Esophagus muscularis mucosa (tissue), 4 donors: ENCODE results near the gene DNPH1. TPM values are rescaled to one million over a fixed set of nuclear protein-coding genes. Genes with fewer than 3 reads are reported as not detected.

Experiments
- DNase-seq: peaks from one replicate; pipeline ENCODE4 v3.0.0-alpha.2; 2017; ENCODE audit errors: extremely low spot score
- H3K27ac ChIP-seq, 4 donors: fragments of 200-600 bp; sonication (generic); replicated peaks in 1 of 4; 1 replicate in 3 of 4; 2 replicates in 1 of 4; pipeline ENCODE4 v1.5.1; 2016 to 2019; ENCODE audit warnings: mild to moderate bottlenecking in 1 of 4
- H3K27me3 ChIP-seq, 4 donors: fragments of 200-600 bp; sonication (generic); one replicate each; pipeline versions ENCODE4 v1.5.1 to v1.6.0; 2016 to 2019
- H3K36me3 ChIP-seq, 4 donors: fragments of 200-600 bp; sonication (generic); one replicate each; pipeline ENCODE4 v1.5.1; 2016 to 2019
- H3K4me1 ChIP-seq, 4 donors: fragments of 200-600 bp; sonication (generic); one replicate each; pipeline ENCODE4 v1.5.1; 2016 to 2019
- H3K4me3 ChIP-seq, 4 donors: fragments of 200-600 bp; sonication (generic); 1 replicate in 2 of 4; 2 replicates in 2 of 4; pipeline ENCODE4 v1.5.1; 2016 to 2019; ENCODE audit warnings: mild to moderate bottlenecking in 4 of 4, moderate library complexity in 1 of 4
- H3K9me3 ChIP-seq, 4 donors: fragments of 200-600 bp; sonication (generic); 1 replicate in 3 of 4; 2 replicates in 1 of 4; pipeline ENCODE4 v1.5.1; 2016 to 2019
- EP300 ChIP-seq: sonication (generic); formaldehyde crosslinking; IDR thresholded peaks from one replicate; pipeline ENCODE4 v1.6.1; 2017; ENCODE audit warnings: antibody characterized with exemption
- POLR2A ChIP-seq: fragments of 450-650 bp; IDR thresholded peaks from one replicate; pipeline ENCODE4 v1.6.1; 2017; ENCODE audit warnings: antibody characterized with exemption, moderate library complexity, mild to moderate bottlenecking, low read depth
- POLR2AphosphoS5 ChIP-seq, 2 donors: sonication (generic); formaldehyde crosslinking; IDR thresholded peaks; one replicate each; pipeline ENCODE4 v1.6.1; 2017; ENCODE audit warnings: antibody characterized with exemption in 2 of 2
- WGBS: methylation state at CpG from one replicate; pipeline ENCODE4 v1.1.5; 2018; 5-methylcytosine and 5-hydroxymethylcytosine counted together
- intact Hi-C: fragments of 100-400 bp; cut with DNase I; formaldehyde crosslinking; loops from one replicate; pipeline ENCODE4 v1.15.1; 2023
- total RNA-seq, 4 donors: library from RNA; depleted of rRNA; stranded (reverse); fragments of >200 nt; gene quantifications; one replicate each; pipeline versions ENCODE4 v1.1.0 to v1.2.1, GENCODE V29; 2016
- TF ChIP-seq, protein P1 (sequence below), 3 experiments: fragments of 200-600 bp in 2 of 3; fragments of 450-650 bp in 1 of 3; sonication (generic) in 2 of 3; IDR thresholded peaks; one replicate each; pipeline ENCODE4 v1.5.1; 2017 to 2019; ENCODE audit warnings: antibody characterized with exemption in 3 of 3, mild to moderate bottlenecking in 2 of 3, moderate library complexity in 1 of 3

Gene DNPH1
- total RNA-seq, 4 donors from 2014 or later = 60.5 to 70.2 (median 65.3) TPM

DNA sequence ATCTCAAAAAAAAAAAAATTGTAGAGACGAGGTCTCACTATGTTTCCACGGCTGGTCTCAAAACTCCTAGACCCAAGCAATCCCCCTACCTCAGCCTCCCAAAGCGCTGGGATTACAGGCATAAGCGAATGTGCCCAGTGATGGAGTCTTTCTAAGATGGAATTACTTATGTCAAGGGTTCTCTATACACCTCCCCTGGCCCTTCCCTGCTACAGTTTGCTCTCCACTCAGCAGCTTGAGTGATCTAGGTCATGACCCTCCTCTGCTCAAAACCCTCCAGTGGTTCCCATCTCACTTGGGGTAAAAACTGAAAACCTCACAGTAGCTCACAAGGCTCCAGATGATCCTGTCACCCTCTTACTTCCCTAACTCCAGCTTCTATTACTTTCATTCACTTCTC, 1.8 kb upstream of the DNPH1 start:
- intact Hi-C loops = no loop called here

DNA sequence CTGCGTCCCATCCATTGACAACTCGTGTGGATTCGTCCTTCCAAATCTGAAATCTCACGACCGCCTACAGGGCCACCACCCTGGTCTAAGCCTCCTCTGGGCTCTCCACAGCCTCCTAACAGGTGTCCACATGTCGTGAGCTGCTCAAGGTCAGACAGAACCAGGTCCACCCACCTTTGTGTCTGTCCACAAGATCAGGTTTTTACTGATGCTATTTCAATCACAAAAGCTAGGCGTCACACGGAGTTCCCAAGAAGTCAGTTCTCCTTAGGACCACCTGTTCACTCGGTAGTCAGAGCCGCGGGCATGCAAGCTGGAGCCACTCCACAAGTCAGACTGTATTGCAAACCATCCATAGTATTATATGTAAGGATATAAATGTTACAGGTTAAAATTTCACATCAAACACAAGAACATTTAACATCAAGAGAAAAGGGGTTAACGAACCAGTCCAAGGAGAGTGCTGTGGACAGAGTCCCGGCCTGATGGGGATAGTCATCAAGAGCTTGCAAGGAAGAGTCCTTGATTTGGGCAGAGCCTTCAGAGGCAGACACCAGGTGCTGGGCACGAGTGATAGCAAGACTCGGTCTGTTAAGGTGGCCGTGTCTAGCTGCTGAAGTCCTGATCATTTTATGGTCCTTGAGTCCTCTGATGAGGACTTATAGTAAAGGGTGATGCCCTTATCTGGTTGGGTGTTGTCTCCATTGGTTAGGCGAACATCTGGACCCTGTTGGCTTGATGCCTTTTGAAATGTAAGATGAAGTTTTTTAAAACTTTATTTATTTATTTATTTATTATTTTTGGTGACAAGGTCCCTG, 731 bp upstream of the DNPH1 start:
- peak overlapping the region; percentile 64 to 79 (median 72) for H3K27ac ChIP-seq
- H3K4me3 ChIP-seq = peak overlapping the region; percentile 67 to 81 (median 71)
- intact Hi-C loops = no loop called here
- peaks cover 0 to 8% (median 0%) of the 10 kb centered on the region in 4 donors for H3K36me3 ChIP-seq
- no peak for DNase-seq
- no peaks in the 10 kb centered on the region for H3K9me3 ChIP-seq
- H3K4me1 ChIP-seq = peaks cover 5 to 16% (median 14%) of the 10 kb centered on the region in 4 donors
- 77% methylated on average over 15 of the region's 17 CpGs for WGBS
- no peaks in the 10 kb centered on the region for H3K27me3 ChIP-seq
- no peak for TF ChIP-seq POLR2AphosphoS5 (IDR thresholded peaks at IDR 0.05)
- no peak for TF ChIP-seq POLR2A
- no peak for TF ChIP-seq EP300
- TF ChIP-seq, protein P1, sequence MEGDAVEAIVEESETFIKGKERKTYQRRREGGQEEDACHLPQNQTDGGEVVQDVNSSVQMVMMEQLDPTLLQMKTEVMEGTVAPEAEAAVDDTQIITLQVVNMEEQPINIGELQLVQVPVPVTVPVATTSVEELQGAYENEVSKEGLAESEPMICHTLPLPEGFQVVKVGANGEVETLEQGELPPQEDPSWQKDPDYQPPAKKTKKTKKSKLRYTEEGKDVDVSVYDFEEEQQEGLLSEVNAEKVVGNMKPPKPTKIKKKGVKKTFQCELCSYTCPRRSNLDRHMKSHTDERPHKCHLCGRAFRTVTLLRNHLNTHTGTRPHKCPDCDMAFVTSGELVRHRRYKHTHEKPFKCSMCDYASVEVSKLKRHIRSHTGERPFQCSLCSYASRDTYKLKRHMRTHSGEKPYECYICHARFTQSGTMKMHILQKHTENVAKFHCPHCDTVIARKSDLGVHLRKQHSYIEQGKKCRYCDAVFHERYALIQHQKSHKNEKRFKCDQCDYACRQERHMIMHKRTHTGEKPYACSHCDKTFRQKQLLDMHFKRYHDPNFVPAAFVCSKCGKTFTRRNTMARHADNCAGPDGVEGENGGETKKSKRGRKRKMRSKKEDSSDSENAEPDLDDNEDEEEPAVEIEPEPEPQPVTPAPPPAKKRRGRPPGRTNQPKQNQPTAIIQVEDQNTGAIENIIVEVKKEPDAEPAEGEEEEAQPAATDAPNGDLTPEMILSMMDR (IDR thresholded peaks at IDR 0.05) = no peak

More for the DNA sequence above, 1.8 kb upstream of the DNPH1 start:
- H3K27ac ChIP-seq = no peak overlapping the region
- H3K9me3 ChIP-seq = no peaks in the 10 kb centered on the region
- peaks cover 0 to 1% (median 0%) of the 10 kb centered on the region in 4 donors for H3K36me3 ChIP-seq
- no peak for DNase-seq
- H3K4me3 ChIP-seq = no peak overlapping the region
- TF ChIP-seq, protein P1 (IDR thresholded peaks at IDR 0.05) = no peak
- no peak for TF ChIP-seq EP300
- no peak for TF ChIP-seq POLR2A
- TF ChIP-seq POLR2AphosphoS5 (IDR thresholded peaks at IDR 0.05) = no peak
- 91% methylated on average over 4 of the region's 4 CpGs for WGBS
- H3K4me1 ChIP-seq = peaks cover 5 to 16% (median 14%) of the 10 kb centered on the region in 4 donors
- H3K27me3 ChIP-seq = no peaks in the 10 kb centered on the region

DNA sequence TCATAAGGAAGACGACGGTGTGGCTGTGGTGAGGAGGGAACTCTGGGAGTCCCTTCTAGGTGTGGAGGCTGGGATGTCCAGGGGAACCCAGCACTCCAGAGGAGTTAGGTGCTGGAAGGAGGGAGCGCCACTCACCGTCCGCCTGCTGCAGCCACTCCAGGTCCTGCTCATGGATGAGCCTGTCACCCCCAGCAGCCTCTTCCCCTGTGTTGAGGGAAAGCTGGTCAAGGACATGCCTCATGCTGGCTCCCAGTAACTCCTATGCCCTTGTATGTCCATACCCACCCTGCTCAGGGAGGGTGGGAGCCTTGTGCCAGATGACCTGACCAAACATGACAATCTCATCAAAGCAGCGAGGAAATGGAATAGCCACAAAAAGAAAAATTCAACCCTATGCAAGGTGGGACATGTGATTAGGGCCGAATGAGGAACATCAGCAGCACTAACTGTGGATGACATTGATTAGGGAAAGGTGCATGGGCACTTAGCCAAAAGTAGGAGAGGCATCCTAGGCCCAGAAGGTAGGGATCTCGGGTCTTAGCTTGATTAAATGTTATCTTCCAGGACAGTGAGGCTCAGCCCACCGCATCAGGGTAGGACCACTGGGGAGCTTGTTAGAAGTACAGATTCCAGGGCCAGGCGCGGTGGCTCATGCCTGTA, 3.0 kb downstream of the DNPH1 start:
- Histone ChIP-seq H3K4me1 (peaks cover 5 to 16% (median 14%) of the 10 kb centered on the region in 4 donors), H3K4me3 (no peak overlapping the region), H3K36me3 (peaks cover 5 to 45% (median 25%) of the 10 kb centered on the region in 4 donors), H3K27ac (no peak overlapping the region), H3K9me3 (no peaks in the 10 kb centered on the region), H3K27me3 (no peaks in the 10 kb centered on the region)
- TF ChIP-seq POLR2AphosphoS5 (IDR thresholded peaks at IDR 0.05) (no peak), EP300 (no peak), POLR2A (no peak)
- TF ChIP-seq, protein P1 (IDR thresholded peaks at IDR 0.05) = no peak
- 95% methylated on average over 11 of the region's 11 CpGs for WGBS
- DNase-seq = no peak
- intact Hi-C loops = no loop called here

DNA sequence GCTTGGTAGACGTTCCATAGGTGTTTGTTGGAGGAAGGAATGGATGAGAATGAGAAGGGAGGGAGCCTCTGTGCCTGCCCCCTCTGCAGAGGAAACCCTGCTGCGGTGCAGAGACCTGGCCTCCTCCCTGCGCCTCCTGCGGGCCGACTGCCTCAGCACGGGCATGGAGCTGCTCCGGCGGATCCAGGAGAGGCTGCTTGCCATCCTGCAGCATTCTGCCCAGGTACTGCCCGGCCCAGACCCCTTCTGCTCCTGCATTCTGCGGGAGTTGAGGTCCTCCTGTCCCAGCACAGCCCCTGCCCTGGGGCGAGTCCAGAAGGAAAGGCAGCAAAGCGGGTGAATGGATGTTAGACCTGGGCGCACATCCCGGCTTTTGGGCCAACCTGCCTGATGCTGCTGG, 6.1 kb downstream of the DNPH1 start:
- 89% methylated on average over 13 of the region's 14 CpGs for WGBS
- DNase-seq = no peak
- no peaks in the 10 kb centered on the region for H3K27me3 ChIP-seq
- no peaks in the 10 kb centered on the region for H3K9me3 ChIP-seq
- no peak overlapping the region for H3K4me3 ChIP-seq
- no peak overlapping the region for H3K27ac ChIP-seq
- peaks cover 5 to 77% (median 48%) of the 10 kb centered on the region in 4 donors for H3K36me3 ChIP-seq
- intact Hi-C loops = no loop called here
- H3K4me1 ChIP-seq = peaks cover 0 to 3% (median under 1%) of the 10 kb centered on the region in 4 donors
- TF ChIP-seq POLR2AphosphoS5 (IDR thresholded peaks at IDR 0.05) (no peak), POLR2A (no peak), EP300 (no peak)
- TF ChIP-seq, protein P1 (IDR thresholded peaks at IDR 0.05) = no peak
